ENCODE data around the gene TMEM238. TPM values are rescaled to one million over a fixed set of nuclear protein-coding genes. Genes with fewer than 3 reads are reported as not detected.

TMEM238 gene
- total and polyA plus RNA-seq, 10 of the 15 experiments (the other 5 are each of a cell fraction or from before 2014, with no cell fraction given), result 0.05 to 16.9 (median 0.58) TPM; not detected in 1

- TF ChIP-seq CBX5 (IDR thresholded peaks at IDR 0.05; ENCODE audit: low read depth) (no peak), IRF4 (IDR thresholded peaks at IDR 0.05; ENCODE audit: low read depth, low read length) (no peak), CHD4 (IDR thresholded peaks at IDR 0.05) (no peak), CEBPB (IDR thresholded peaks at IDR 0.05; ENCODE audit: borderline replicate concordance in 1 of 2, low read depth in 2 of 2, low read length in 2 of 2) (no peak), JUND (IDR thresholded peaks at IDR 0.05; ENCODE audit: low read depth, low read length) (0 out of 2 replicates have a peak, but pooled peaks have one; percentile 16), POLR2A (IDR thresholded peaks at IDR 0.05; ENCODE audit: low read depth, low read length) (peak; percentile 75)
Observed at GRCh38 chr19:55339889-55340783, 44.0 kb downstream of the TMEM238 start (continued).

GRCh38 chr19:55339105-55339888 lies 44.8 kb downstream of the TMEM238 start, which contains the start of gene KMT5C:
Gene KMT5C (plus strand): TSS chr19:55339876. CDS start chr19:55341937, 2,061 bp downstream.
- Histone ChIP-seq H3K4me2 (ENCODE audit: control insufficient read depth, insufficient read depth) (peak within 1 kb of the TSS; percentile 99), H3K27me3 (replicated peaks in 1 of 2; ENCODE audit: control insufficient read depth in 2 of 2, insufficient read depth in 2 of 2, low read length in 1 of 2) (no peaks in the 10 kb centered on the region; a peak in 1 of 4 replicates), H3K4me3 (peak within 1 kb of the TSS; percentile 85), H3K9me3 (replicated peaks; ENCODE audit: control insufficient read depth, insufficient read depth, low read length) (no peaks in the 10 kb centered on the region), H3K9ac (ENCODE audit: control insufficient read depth, insufficient read depth, low read length) (peak within 1 kb of the TSS; percentile 93), H2AFZ (ENCODE audit: control insufficient read depth, low read depth, low read length) (peak within 1 kb of the TSS; percentile 97), H3K4me1 (ENCODE audit: control insufficient read depth, insufficient read depth, low read length) (peaks cover 10% of the 10 kb centered on the region), H3K36me3 (ENCODE audit: control insufficient read depth in 2 of 2, insufficient read depth in 2 of 2, low read length in 1 of 2) (no peaks in the 10 kb centered on the region), H4K20me1 (ENCODE audit: control insufficient read depth, insufficient read depth) (no peaks in the 10 kb centered on the region), H3K79me2 (ENCODE audit: control insufficient read depth, insufficient read depth, low read length) (peaks cover 7% of the 10 kb centered on the region), H3K27ac (ENCODE audit: control insufficient read depth, insufficient read depth) (peak within 1 kb of the TSS; percentile 84)
- intact Hi-C loops (cut with micrococcal nuclease; ENCODE audit: unreplicated experiment) (loop anchor here (1.0 kb wide), 1 partner anchor 266 kb away; the partner anchor contains the start of gene ZNF865), in situ Hi-C loops (cut with MboI) (no loop called here)
- CTCF ChIA-PET, result interaction anchor here (0.6 to 1.8 kb wide), 16 partner anchors 11 to 294 kb away, joined by 3 to 32 read pairs (median 4); partner anchors contain the start of genes HSPBP1, TMEM238 and ZNF628
- BruUV-seq (replicated peaks), result no TSS peak
- under 1% methylated on average over 60 of the region's 63 CpGs for WGBS (ENCODE audit: insufficient coverage, insufficient replicate concordance, low lambda C conversion rate, missing lambda C conversion rate)
- POLR2A ChIA-PET, result interaction anchor here (0.5 to 2.1 kb wide), 27 partner anchors 8 to 1202 kb away, joined by 3 to 27 read pairs (median 4); partner anchors contain the start of genes CNOT3, HSPBP1, ISOC2 and PPP6R1
- SMC1A ChIA-PET (ENCODE audit: uncharacterized antibody, unreplicated experiment), result interaction anchor here (0.7 to 3.3 kb wide), 9 partner anchors 11 to 88 kb away, joined by 3 to 16 read pairs (median 5); partner anchors contain the start of genes HSPBP1, PPP6R1, TMEM238 and UBE2S
- RAD21 ChIA-PET (ENCODE audit: unreplicated experiment), result interaction anchor here (0.6 to 2.1 kb wide), 14 partner anchors 15 to 285 kb away, joined by 3 to 20 read pairs (median 4); partner anchors contain the start of genes HSPBP1, PPP6R1, TMEM150B and TMEM238
- FAIRE-seq (peak; percentile 100), ATAC-seq (peak; percentile 93), DNase-seq (ENCODE audit: low read depth, low spot score) (peak; percentile 100)
- TF ChIP-seq FOS (IDR thresholded peaks at IDR 0.05; ENCODE audit: borderline replicate concordance, extremely low read depth, insufficient read length) (peak; percentile 84), KAT2A (conservative IDR thresholded peaks at IDR 0.05; ENCODE audit: control insufficient read depth, low read depth, low read length) (no peak), NR2F1 (conservative IDR thresholded peaks at IDR 0.05) (0 out of 2 replicates have a peak, but pooled peaks have one; percentile 9), TARDBP (IDR thresholded peaks at IDR 0.05; ENCODE audit: borderline replicate concordance) (peak; percentile 77; the same call in 1 of the 2 replicates), ZSCAN29 (IDR thresholded peaks at IDR 0.05) (no peak), BHLHE40 (IDR thresholded peaks at IDR 0.05; ENCODE audit: borderline replicate concordance in 1 of 2, low read depth in 2 of 2, low read length in 1 of 2) (peak in 1 of 2 experiments; percentile 37; a peak in 1 of 4 replicates), POLR2A (IDR thresholded peaks at IDR 0.05; ENCODE audit: low read depth, low read length) (0 out of 2 replicates have a peak, but pooled peaks have one; percentile 13), POLR2AphosphoS5 (IDR thresholded peaks at IDR 0.05; ENCODE audit: low read length) (peak; percentile 51; the same call in 1 of the 2 replicates), MEF2B (IDR thresholded peaks at IDR 0.05; ENCODE audit: partially characterized antibody, poor library complexity, severe bottlenecking) (peak; percentile 66), ZNF384 (IDR thresholded peaks at IDR 0.05; ENCODE audit: borderline replicate concordance, low read depth, low read length) (no peak), SUZ12 (IDR thresholded peaks at IDR 0.05; ENCODE audit: unreplicated experiment) (no peak), PKNOX1 (IDR thresholded peaks at IDR 0.05) (peak; percentile 100), ELK1 (IDR thresholded peaks at IDR 0.05; ENCODE audit: low read depth, low read length) (no peak)
